ENCODE results near the gene ATP1A3. TPM values are rescaled to one million over a fixed set of nuclear protein-coding genes. Genes with fewer than 3 reads are reported as not detected.

Gene ATP1A3
- total and polyA plus RNA-seq, 12 donors = 0.11 to 35.0 (median 5.7) TPM; not detected in 1

- peak; percentile 67 to 84 (median 76) for DNase-seq
Observed at GRCh38 chr19:41957838-41958366, 36.1 kb downstream of the ATP1A3 start.

DNA sequence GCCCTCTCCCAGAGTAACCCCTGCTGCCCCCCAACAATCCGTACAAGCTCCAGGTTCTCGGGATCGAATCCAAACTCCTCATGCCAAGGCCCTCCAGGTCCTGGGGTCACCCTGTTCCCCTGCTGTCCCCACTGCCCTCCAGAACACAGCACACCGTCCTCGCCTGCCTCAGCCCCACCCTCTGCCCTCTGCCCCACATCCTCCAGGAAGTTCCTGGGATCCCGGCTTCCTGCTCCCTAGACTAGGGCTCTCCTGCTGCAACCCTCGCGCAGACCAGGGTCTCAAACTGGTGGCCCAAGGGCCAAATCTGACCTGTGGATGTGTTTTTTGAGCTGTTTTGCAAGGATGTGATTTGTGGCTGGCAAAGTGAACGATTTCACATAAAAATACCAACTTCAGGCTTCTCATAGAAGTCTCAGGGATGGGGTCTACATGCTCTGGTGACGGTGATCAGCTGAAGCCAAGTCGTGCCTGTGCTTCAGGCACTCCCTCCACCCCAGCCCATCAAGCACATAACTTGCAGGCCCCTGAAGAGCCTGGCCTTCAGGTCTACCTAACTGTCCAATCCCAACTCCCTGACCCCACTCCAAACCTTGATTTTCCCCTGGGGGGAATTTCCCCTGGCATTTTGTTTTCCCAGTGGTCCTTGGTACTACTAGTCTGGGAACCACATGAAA, 36.7 kb downstream of the ATP1A3 start:
- no peak for TF ChIP-seq POLR2A (IDR thresholded peaks at IDR 0.05)
- TF ChIP-seq, protein P1, sequence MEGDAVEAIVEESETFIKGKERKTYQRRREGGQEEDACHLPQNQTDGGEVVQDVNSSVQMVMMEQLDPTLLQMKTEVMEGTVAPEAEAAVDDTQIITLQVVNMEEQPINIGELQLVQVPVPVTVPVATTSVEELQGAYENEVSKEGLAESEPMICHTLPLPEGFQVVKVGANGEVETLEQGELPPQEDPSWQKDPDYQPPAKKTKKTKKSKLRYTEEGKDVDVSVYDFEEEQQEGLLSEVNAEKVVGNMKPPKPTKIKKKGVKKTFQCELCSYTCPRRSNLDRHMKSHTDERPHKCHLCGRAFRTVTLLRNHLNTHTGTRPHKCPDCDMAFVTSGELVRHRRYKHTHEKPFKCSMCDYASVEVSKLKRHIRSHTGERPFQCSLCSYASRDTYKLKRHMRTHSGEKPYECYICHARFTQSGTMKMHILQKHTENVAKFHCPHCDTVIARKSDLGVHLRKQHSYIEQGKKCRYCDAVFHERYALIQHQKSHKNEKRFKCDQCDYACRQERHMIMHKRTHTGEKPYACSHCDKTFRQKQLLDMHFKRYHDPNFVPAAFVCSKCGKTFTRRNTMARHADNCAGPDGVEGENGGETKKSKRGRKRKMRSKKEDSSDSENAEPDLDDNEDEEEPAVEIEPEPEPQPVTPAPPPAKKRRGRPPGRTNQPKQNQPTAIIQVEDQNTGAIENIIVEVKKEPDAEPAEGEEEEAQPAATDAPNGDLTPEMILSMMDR (IDR thresholded peaks at IDR 0.05) = no peak
- Histone ChIP-seq H3K4me3 (no peak overlapping the region), H3K36me3 (replicated peaks in 1 of 2) (peaks cover 0 to 3% of the 10 kb centered on the region in 2 donors), H3K4me1 (replicated peaks in 1 of 2) (peaks cover 7 to 14% of the 10 kb centered on the region in 2 donors), H3K9me3 (replicated peaks in 1 of 3) (no peaks in the 10 kb centered on the region), H3K27ac (peak overlapping the region in 1 of 5 donors; percentile 72), H3K27me3 (no peaks in the 10 kb centered on the region)
- WGBS, 4 donors = 77 to 82% (median 81%) methylated on average over 11 of the region's 11 CpGs
- intact Hi-C loops (cut with DNase I) = loop anchor here in 1 of 2 donors (10.0 kb wide), 1 partner anchor 82 kb away; the partner anchor contains the start of gene CD79A
- DNase-seq = no peak

More at GRCh38 chr19:41957838-41958366, 36.1 kb downstream of the ATP1A3 start:
- H3K27me3 ChIP-seq = no peaks in the 10 kb centered on the region
- 12 to 23% (median 14%) methylated on average over 10 of the region's 10 CpGs for WGBS, 4 donors
- peaks cover 0 to 3% of the 10 kb centered on the region in 2 donors for H3K36me3 ChIP-seq (replicated peaks in 1 of 2)
- H3K4me3 ChIP-seq = peak overlapping the region in 3 of 4 donors; percentile 1 to 95 (median 53)
- peaks cover 7 to 14% of the 10 kb centered on the region in 2 donors for H3K4me1 ChIP-seq (replicated peaks in 1 of 2)
- TF ChIP-seq POLR2A (IDR thresholded peaks at IDR 0.05) = no peak
- TF ChIP-seq, protein P1 (IDR thresholded peaks at IDR 0.05) = peak; percentile 63 to 87 (median 79)
- H3K9me3 ChIP-seq (replicated peaks in 1 of 3) = no peaks in the 10 kb centered on the region
- peak overlapping the region in 3 of 5 donors; percentile 72 to 93 (median 86) for H3K27ac ChIP-seq
- intact Hi-C loops (cut with DNase I) = loop anchor here in 1 of 2 donors (10.0 kb wide), 1 partner anchor 83 kb away; the partner anchor contains the start of gene CD79A

DNA sequence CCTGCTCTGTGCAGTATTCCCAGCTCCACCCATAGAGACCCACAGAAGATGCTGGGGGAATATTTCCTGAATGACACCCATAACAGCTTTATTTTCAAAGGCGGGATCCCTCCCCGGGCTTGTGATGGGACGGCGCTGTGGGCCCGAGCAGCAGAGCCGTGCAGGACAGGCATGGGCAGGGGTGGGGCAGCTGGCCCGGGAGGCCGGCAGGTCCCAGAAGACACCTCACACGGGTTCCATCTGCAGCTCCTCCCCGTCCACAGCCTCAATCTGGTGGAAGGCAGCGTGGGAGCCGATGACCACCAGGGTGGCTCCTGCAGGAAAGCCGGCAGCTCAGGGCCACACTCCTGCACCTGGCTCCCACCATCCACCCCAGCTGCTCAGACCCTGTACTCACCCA, 37.4 kb downstream of the ATP1A3 start:
- no peak for TF ChIP-seq POLR2A (IDR thresholded peaks at IDR 0.05)
- TF ChIP-seq, protein P1 (IDR thresholded peaks at IDR 0.05) = no peak
- DNase-seq = no peak
- H3K4me3 ChIP-seq = no peak overlapping the region
- intact Hi-C loops (cut with DNase I) = loop anchor here in 1 of 2 donors (10.0 kb wide), 1 partner anchor 82 kb away; the partner anchor contains the start of gene CD79A
- 86 to 92% (median 90%) methylated on average over 4 to 13 of the region's 13 CpGs for WGBS, 4 donors
- H3K27ac ChIP-seq = no peak overlapping the region
- H3K27me3 ChIP-seq = no peaks in the 10 kb centered on the region
- H3K36me3 ChIP-seq (replicated peaks in 1 of 2) = peaks cover 0 to 3% of the 10 kb centered on the region in 2 donors
- H3K9me3 ChIP-seq (replicated peaks in 1 of 3) = no peaks in the 10 kb centered on the region
- H3K4me1 ChIP-seq (replicated peaks in 1 of 2) = peaks cover 7 to 14% of the 10 kb centered on the region in 2 donors

- no peak for DNase-seq
- no peaks in the 10 kb centered on the region for H3K9me3 ChIP-seq (replicated peaks in 1 of 3)
- TF ChIP-seq, protein P1 (IDR thresholded peaks at IDR 0.05) = no peak
- TF ChIP-seq POLR2A (IDR thresholded peaks at IDR 0.05) = no peak
- peaks cover 7 to 14% of the 10 kb centered on the region in 2 donors for H3K4me1 ChIP-seq (replicated peaks in 1 of 2)
- H3K27ac ChIP-seq = no peak overlapping the region
- H3K27me3 ChIP-seq = no peaks in the 10 kb centered on the region
- intact Hi-C loops (cut with DNase I) = loop anchor here in 1 of 2 donors (10.0 kb wide), 1 partner anchor 81 kb away; the partner anchor contains the start of gene CD79A
- H3K36me3 ChIP-seq (replicated peaks in 1 of 2) = peaks cover 0 to 3% of the 10 kb centered on the region in 2 donors
- WGBS, 4 donors = 78 to 84% (median 82%) methylated on average over 7 of the region's 7 CpGs
- H3K4me3 ChIP-seq = no peak overlapping the region
Observed at GRCh38 chr19:41955521-41955920, 38.5 kb downstream of the ATP1A3 start.

Measured in adrenal gland (tissue), 12 donors.